Frontal cortex (tissue), 4 donors: ENCODE measurements around the gene THAP4. TPM values are rescaled to one million over a fixed set of nuclear protein-coding genes. Genes with fewer than 3 reads are reported as not detected.
"Not testable (repeated sequence)": the region's sequence is repeated elsewhere in the genome, so short reads cannot be mapped to it uniquely, and the experiment has no call there.

Experiments used
- DNase-seq, 2 donors: peaks; one replicate each; pipeline ENCODE4 v3.0.0; 2012; ENCODE audit warnings: low spot score in 2 of 2
- FAIRE-seq: peaks from 2 replicates; lab custom pipeline; 2012; peaks lifted over from hg19 to GRCh38; lab: Jason Lieb, UNC
- total RNA-seq: library from RNA; depleted of rRNA; stranded (reverse); fragments of >200 nt; gene quantifications from one replicate; pipeline ENCODE4 v1.2.3, GENCODE V29; 2014
- donor health status: control.
- donor health status: control.
- donor health status: control.

The THAP4 gene
- total RNA-seq, 1 donor from 2014 or later = 23.6 TPM

DNA sequence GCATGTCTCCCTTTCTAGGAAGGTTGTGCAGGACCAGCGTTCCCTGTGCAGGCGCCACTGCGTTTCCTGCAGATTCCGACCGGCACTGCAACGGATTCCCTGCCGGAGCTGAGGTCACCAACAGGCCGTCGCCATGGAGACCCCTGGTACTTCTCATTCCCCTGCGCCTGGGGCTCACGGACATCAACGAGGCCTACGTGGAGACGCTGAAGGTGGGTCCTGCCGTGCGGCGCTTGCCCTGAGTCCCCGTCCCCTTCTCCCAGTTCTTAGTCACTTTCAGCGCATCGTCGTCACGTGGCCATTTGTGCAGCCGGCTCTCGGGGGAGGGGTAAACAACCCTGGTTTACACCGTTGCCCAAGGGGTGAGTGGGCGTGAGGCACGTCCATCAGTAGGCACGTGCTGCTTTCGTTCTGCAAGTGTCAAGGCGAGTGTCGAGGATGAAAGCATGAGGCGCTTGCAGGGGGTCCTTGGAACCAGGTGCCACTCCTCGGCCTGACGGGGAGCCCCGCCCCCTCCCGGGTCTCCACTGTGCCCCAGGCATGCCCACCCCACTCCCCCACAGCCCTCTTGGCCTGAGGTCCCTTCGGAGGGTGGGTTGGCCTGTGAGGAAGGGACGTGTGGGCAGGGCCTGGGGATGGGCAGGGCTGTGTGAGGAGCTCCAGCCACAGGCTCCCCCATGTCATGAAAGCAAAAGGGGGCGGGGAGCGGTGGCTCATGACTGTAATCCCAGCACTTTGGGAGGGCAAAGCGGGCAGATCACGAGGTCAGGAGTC is 29.9 kb upstream of the THAP4 start:
- no peak for FAIRE-seq
- no peak for DNase-seq

DNA sequence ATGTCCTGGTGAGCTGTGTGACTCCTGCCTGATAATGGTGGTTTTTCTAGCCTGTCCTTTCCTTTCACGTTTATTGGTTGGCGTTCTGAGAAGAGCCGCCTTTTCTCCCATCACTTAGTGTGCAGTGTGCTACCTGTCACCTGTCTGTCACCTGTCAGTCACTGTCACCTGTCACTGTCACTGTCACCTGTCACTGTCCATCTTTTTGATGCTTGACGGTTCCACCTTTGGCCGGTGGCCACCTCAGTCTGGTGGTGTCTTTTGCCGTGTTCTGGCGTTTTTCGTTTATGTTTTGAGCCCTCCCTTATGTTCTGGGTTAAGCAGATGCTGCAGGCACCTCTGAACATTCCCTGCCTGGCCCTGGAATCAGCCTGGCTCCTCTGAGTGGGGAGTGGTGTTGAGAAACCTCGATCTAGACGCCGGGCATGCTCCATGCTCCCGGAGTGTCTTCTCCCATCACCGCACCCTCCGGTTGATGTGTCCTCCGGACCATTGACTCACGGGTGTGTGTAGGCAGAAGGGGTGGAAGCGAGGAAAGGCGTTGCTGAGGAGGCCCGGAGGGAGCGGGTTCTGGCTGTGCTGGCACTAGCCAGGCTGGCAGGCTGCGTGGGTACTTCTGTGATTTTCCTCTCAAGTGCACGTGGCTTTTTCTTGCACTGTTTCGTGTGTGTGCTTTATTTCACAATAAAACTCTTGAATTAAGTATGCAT is 28.9 kb upstream of the THAP4 start:
- no peak for DNase-seq
- FAIRE-seq = no peak

DNA sequence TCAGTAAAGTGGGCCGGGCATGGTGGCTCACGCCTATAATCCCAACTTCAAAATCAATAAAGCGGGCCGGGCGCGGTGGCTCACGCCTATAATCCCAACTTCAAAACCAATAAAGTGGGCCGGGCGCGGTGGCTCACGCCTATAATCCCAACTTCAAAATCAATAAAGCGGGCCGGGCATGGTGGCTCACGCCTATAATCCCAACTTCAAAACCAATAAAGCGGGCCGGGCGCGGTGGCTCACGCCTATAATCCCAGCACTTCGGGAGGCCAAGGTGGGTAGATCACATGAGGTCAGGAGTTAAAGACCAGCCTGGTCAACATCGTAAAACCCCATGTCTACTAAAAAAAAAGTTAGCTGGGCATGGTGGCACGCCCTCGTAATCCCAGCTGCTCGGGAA is 25.8 kb upstream of the THAP4 start:
- not testable (repeated sequence) for DNase-seq, FAIRE-seq

DNA sequence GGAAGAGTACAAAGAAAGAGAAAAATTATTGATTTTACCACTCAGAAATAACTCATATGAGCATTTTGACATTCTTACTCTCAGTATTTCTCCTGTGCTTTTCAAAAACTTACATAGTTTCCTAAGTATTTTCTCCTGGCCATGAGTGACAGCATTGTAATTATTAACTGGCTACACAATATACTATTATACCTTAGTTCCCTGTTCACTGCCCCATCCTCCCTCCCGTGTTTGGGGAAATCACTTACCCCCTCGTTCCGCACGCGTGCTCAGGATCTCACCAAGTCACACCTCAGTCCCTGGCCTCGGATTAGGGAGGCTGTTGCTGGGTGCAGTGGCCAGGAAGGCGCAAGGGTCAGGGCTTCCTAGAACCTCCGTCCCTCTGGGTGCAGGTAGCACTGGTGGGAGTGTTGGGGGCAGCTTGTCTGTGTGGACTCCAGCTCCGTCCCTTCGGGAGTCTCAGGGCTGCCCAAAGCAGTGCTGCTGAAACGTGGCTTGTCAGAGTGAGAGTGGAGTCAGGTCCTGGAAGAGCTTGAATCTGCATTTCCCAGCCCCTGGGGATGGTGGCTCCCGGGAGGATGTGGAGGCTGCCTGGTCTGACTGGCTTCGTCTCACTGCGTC is 23.7 kb upstream of the THAP4 start:
- FAIRE-seq (no peak), DNase-seq (no peak)

DNA sequence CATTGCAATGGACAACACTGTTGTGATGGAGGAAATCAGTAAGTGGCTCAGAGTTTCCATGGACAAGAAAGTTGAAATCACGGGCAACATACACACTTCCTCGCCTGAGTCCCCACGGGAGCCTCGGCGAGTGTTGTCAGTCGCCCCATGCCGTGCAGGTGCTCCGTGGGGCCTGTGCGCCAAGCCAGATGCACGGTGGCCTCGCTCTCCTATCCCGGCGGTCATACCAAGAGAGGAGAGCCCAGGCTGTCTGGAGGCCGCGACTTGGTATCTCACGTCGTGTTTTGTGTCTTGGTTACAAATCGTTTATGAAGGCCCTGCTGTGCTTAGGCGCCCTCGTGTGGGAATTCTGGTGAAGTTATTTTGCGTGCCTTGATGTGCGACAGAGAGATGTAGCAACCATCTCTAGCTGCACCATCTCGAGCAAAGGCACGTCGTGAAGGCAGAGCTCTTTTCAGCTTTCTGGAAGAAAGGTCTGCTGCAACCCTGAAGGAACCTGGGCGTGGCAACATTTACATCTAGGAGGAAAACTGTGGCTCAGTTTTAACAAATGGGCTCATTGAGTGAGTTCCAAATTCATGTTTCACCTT is 22.3 kb upstream of the THAP4 start:
- FAIRE-seq (no peak), DNase-seq (peak in 1 of 2 donors; percentile 68)

DNA sequence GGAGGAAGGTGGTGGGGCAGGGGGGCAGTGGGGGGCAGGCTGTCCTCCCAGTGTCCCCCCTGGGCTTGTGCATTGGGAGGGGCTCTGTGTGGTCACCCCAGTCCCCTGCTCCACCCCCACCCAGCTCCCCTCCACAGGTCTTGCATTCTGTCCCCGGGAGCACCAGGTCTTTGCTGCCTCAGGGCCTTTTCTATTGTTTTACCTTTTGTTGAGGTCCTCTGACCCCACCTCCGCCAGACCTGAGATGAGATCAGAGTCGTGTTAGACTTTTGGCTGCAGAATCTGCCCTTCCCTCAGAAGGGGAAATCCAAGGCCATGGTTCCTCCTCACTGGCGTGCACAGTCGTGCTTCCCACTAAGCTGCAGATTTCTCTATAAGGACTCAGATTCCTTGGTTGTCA is 21.3 kb upstream of the THAP4 start:
- no peak for DNase-seq
- no peak for FAIRE-seq

DNA sequence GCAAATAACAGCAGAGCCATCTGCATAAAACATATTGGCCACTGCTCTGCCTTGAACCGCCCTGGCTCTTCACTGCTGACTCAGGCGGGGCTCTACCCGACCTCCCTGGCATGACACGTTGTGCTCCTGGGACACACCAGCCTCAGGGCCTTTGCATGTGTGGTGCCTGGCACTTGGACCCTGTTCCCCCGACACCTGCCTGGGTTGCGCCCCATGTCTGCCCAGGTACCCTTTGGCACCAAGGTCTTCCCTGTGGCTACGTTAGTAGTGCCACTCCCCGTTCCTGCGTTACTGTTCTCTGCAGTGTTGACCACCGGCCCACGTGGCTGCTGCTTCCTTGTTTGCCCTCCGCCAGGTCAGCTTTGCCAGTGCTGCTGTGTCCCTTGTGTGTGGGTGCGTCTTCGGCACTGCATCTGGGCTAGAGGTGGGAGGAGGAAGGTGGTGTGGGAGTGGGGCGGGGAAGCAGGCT is 20.9 kb upstream of the THAP4 start:
- no peak for FAIRE-seq
- DNase-seq = no peak

DNA sequence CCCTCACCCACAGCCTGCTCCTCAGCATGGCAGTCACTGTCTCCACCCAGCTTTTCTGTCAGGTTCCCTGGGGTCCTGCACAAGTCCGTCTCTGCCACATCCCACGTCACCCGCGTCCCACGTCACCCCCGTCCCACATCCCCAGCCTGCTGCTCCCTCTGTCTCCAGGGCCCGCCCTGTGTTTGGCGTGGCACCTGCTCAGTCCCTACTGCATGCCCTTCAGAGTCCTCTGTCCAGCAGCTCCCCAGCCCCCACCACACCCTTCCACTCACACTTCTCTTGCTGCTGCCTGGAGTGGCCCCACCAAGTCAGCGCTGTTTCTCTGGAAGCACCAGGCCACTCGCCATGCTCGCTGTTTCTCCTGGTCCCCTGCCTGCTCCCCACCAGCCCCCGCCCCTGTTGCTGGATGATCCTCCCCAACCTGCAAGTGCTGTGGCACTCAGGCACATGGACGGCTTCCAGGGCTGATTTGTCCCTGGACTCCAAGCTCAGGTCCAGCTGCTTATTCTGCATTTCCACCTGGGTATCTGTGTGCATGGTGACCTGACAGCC is 19.3 kb upstream of the THAP4 start:
- DNase-seq (no peak), FAIRE-seq (no peak)

DNA sequence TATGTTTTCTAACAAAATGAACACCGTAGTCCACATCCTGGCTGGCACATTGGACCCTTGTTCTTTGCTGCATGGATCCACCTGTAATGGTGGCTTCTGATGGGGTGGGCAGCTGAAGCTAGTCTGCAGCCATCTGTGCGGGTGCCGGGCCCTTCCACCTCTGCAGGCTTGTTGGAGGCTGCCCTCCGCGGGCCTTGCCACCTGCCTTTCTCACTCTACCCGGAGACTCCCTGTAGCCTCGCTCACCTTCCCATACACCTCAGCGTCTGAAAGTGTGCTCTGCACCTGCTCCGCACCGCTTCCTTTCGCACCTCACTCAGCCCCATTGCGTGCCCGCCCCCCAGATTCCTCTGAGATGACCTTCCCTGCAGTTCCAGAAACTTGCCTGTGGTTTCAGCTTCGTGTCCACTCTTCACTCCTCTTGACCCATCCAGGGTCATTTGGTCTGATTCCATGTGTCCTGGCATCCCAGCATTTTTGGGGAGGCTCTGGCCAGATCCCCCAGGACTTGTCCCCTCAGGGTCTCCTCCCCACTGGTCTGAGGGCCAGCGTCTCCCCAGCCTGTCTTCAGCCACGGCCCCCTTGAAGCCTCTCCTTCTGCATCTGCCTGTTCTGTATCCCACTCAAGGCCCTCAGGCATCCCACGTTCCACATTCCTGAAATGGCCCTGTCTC is 18.7 kb upstream of the THAP4 start:
- FAIRE-seq = no peak
- no peak for DNase-seq

DNA sequence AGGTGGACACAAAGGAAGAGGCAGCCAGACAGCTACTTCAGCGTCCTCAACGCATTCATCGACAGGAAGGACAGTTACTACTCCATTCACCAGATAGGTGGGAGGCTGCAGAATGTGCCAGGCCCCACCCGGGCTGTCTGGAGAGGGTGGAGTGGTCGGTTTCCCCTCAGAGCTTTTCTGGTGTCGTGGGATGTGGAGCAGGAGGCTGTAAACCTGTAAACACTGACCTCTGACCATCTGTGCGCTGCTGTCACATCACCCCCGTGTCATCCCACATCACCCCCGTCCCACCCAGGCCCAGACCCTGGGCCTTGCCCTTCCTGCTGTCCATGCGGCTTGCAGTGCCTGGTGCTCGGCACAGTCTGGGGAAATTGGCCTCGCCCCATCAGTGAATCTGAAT is 17.6 kb upstream of the THAP4 start:
- no peak for DNase-seq
- no peak for FAIRE-seq

DNA sequence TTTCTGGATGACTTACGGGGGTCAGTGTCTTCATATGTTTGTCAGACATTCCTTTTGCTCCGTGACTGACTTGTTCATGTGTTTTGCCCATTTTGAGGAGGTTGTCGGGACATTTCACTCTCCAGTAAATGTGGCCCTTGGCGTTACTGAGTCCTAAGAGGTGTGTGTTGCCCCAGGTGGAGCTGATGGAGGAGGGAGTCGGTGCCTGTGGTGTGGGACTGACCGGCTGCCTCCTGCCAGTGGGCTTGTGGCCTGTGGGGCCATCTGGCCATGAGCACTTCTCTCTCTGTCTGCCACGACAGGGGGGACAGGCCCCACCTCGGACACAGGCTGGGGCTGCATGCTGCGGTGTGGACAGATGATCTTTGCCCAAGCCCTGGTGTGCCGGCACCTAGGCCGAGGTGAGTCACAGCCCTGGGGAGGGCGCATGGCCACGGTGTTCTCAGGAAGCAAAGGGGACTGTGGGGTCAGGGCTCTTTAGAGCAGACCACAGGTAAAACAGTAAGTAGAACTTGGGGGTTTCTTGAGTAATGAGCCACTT is 16.3 kb upstream of the THAP4 start:
- FAIRE-seq = no peak
- no peak for DNase-seq

DNA sequence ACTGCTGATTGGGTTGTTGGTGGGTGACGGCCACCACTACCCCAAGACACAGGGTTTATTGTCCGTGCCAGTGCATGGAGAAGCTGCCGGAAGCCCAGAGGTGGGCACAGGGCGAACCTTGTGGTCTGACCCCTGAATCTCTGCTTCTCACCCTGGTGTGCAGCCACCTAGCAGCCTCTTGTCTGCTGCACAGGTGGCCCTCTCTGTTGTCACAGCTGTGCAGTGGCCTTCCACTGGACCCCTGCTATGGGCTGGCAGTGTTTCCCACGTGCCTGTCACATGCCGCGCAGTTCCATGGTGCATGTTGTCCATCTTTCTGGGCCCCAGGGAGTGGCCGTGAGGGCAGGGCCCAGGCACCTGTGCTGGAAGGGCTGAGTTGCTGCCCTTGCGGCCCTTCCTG is 15.8 kb upstream of the THAP4 start:
- no peak for DNase-seq
- FAIRE-seq = no peak

DNA sequence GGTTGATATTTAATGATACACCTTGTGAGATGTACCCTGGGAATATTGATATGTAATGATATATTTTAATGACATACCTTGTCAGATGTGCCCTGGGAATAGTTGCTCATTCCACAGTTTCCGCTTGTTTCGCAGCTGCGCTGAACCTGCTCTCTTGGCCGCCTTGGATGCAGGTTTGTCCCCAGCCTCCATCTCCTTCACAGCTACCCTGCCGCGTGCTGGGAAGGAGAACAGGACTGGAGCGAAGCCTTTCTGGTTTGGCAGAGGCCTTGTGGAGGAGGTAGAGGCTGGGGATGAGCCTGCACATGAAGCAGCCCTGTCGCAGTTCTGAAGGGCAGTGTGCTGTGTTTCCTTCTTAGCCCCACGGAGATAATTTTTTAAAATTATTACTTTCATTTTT is 15.2 kb upstream of the THAP4 start:
- DNase-seq = no peak
- FAIRE-seq = no peak

DNA sequence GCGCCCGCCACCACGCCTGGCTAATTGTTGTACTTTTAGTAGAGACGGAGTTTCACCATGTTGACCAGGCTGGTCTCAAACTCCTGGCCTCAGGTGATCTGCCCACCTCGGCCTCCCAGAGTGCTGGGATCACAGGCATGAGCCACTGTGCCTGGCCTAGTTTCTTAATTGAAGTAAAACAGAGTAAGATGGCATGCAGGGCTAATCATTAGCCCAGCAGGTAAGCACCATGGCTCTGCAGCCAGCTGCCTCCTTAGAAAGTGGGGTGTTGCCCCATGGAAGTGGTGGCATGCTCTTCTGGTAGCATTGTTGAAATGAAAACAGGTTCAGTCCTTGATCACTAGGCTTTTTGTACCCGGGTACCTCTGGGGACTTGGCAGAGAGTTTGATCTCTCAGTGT is 13.0 kb upstream of the THAP4 start:
- FAIRE-seq (no peak), DNase-seq (no peak)

DNA sequence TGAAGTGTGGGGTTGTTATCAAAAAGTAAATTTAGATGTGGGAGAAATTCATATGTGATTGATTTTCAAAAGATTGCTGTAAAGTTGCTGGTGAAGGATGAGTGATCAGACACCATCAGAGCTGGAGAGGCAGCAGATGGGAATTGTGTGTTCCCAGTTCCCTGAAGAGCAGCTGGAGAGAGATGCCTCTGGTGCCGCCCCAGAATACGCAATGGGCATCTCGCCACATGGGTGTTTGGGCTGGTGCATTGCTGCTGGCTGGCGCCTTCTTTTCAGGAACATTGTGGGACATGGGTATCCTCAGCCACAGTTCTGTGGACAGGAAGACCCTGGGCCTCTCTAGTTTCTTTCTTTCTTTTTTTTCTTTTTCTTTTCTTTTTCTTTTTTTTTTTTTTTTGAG is 12.4 kb upstream of the THAP4 start:
- FAIRE-seq = no peak
- no peak for DNase-seq

DNA sequence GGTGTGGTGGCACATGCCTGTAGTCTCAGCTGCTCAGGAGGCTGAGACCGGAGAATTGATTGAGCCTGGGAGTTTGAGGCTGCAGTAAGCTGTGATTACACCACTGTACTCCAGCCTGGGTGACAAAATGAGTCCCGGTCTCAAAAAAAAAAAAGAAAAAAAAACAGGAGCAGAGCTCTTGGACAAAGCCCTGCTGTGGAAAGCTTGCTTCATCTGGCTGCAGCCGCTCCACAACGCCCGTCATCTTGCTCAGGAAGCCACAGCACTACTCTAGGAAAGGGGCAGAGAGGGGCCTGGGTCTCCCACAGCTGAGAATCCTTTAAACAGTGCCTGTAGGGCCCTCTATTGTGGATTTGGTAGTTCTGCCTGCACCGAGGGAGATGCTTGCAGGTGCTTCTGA is 11.5 kb upstream of the THAP4 start:
- DNase-seq (no peak), FAIRE-seq (no peak)

DNA sequence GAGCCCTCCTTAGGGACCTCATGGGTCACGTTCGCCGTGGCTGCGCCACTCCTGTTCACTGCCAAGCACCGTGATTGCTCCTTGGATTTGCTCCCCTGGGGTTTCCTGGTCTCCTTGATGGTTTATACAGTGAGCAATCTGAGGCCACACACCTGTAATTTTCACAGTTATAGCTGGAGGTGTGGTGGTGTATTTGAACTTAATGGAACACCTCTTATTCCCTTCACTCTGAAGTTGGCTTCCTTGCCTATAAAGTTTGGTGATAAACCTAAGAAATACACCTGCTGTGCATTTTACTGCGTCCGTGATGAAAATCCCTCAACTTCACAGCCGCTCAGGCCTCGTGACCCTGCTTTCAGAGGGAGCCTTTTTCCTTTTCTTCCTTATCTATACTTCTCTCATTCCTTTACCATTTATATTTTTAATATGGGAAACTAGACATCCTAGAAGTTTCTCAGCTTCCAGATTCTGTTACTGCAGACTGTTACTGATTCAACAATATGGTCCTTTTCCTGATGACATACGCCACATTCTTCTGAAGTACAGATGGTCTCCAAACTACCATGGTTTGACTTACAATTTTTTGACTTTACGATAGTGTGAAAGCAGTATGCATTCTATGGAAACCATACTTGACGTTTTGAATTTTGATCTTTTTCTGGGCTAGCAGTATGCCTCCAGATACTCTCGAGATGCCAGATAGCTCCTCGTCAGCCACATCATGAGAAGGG is 9.1 kb upstream of the THAP4 start:
- DNase-seq (no peak), FAIRE-seq (no peak)

DNA sequence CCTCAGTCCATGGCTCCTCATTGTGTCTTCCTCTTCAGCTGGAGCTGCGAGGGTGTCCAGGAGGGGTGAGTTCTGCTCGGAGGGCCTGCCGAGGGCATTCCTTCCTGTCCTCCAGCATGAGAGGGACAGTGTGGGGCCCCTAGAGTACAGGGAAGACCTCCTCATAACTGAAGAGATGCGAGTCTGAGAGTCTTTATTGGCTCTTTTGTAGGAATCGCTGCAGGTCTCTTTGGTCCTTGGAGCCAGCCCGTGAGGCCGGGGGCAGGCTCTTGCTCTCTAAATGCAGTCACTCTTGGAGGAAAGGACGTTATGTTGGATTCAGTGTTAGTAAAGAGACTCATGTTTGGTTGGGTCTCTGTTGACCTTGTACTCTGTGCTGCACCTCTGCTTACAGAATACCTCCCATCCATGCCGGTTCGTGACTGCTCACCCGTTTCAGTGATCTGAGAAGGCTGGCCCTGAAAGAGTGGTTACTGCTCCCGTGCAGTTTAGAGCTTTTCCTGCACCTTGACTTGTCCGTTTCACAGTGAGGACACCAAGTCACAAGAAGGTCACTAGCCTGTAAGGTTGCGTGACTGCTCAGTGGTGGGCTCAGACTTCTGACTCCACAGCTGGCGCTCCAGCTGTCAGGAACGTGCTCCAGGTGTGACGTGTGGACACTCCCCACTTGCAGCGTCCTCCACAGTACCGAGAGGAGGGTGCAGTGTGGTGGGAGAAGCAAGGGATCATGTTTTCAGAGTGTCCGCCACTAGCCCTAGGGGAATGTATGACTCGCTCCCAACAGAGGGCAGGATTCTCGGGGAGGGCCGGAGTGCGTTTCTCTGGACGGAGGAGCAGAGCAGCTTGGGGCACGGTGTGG is 8.3 kb upstream of the THAP4 start:
- DNase-seq (no peak), FAIRE-seq (no peak)
